Ovary (tissue), 9 donors: ENCODE data around the gene TCIRG1. TPM values are rescaled to one million over a fixed set of nuclear protein-coding genes. Genes with fewer than 3 reads are reported as not detected.

ENCODE experiments used
- DNase-seq, 5 donors: peaks; one replicate each; pipeline ENCODE4 v3.0.0-alpha.2; 2019 to 2020
- H3K27ac ChIP-seq, 2 donors: fragments of 200-600 bp; one replicate each; pipeline versions ENCODE4 v1.5.1 to v1.8.0; 2019 to 2022
- H3K27me3 ChIP-seq: fragments of 200-600 bp; one replicate; pipeline ENCODE4 v1.8.0; 2022
- H3K36me3 ChIP-seq: fragments of 200-600 bp; sonication (generic); one replicate; pipeline ENCODE4 v1.5.1; 2019
- H3K4me1 ChIP-seq: one replicate; pipeline ENCODE4 v1.8.1; 2013; ENCODE audit warnings: mild to moderate bottlenecking, moderate library complexity; ENCODE audit not compliant: insufficient read depth
- H3K4me3 ChIP-seq: fragments of 200-600 bp; sonication (generic); one replicate; pipeline ENCODE4 v1.5.1; 2017
- H3K9me3 ChIP-seq, 2 donors: fragments of 200-600 bp in 1 of 2; sonication (generic) in 1 of 2; one replicate each; pipeline versions ENCODE4 v1.5.1 to v1.8.1; 2013 to 2019; ENCODE audit warnings: mild to moderate bottlenecking in 1 of 2, moderate library complexity in 1 of 2
- CTCF ChIP-seq, 3 donors: fragments of 450-650 bp in 2 of 3; fragments of 200-600 bp in 1 of 3; IDR thresholded peaks; one replicate each; pipeline versions ENCODE4 v1.5.1 to v1.8.0; 2016 to 2022; ENCODE audit warnings: antibody characterized with exemption in 3 of 3, mild to moderate bottlenecking in 1 of 3
- EP300 ChIP-seq: sonication (generic); formaldehyde crosslinking; IDR thresholded peaks from one replicate; pipeline ENCODE4 v1.6.1; 2017; ENCODE audit warnings: antibody characterized with exemption
- POLR2A ChIP-seq: fragments of 450-650 bp; IDR thresholded peaks from one replicate; pipeline ENCODE4 v1.6.1; 2017; ENCODE audit warnings: antibody characterized with exemption, mild to moderate bottlenecking, moderate library complexity
- WGBS, 3 donors: extraction: QIAGEN DNeasy Blood & Tissue Kit in 1 of 3; methylation state at CpG; one replicate each; pipeline versions ENCODE4 v1.1.5 to v1.1.7; 2013 to 2017; 5-methylcytosine and 5-hydroxymethylcytosine counted together
- intact Hi-C, 4 donors: fragments of 100-400 bp; cut with DNase I; formaldehyde crosslinking; loops; one replicate each; pipeline versions ENCODE4 v1.11.0 to v1.15.1; 2022 to 2023
- polyA plus RNA-seq, 2 donors: library from polyadenylated mRNA; stranded (reverse); fragments of 200-250 nt in 1 of 2; fragments of 350-450 nt in 1 of 2; fragmentation: Illumina TruSeq in 1 of 2; extraction: RNeasy Lipid Tissue Mini Kit (QIAGEN cat#74804) in 1 of 2; gene quantifications; one replicate each; pipeline ENCODE4 v1.2.3, GENCODE V29; 2013 to 2014
- total RNA-seq, 7 donors: library from RNA; depleted of rRNA in 2 of 7; stranded (reverse); fragments of >200 nt in 2 of 7; fragmentation: NEBNext Ultra II Directional in 3 of 7; extraction: Animal tissue kit (Norgen Biotek cat#: 25700) in 3 of 7; gene quantifications; one replicate each; pipeline versions ENCODE4 v1.1.0 to v1.2.4, GENCODE V29; 2016 to 2023
- donor health status: DM: no; HTN: no; CAD: no; lungs with moderate emphysema.
- donor health status: DM: no; HTN: no; CAD: no.
- donor health status: Bipolar disorder and iron deficiency.
- donor health status: DM: yes; HTN: yes; CAD: no.
- donor health status: DM: no; HTN: no; CAD: no.
- donor health status: DM: yes; HTN: yes; CAD: no.

Gene TCIRG1
- total and polyA plus RNA-seq, 9 donors, result 2.2 to 109 (median 77.4) TPM

- H3K27ac ChIP-seq, result no peak overlapping the region
- TF ChIP-seq EP300, result no peak
- TF ChIP-seq CTCF (IDR thresholded peaks at IDR 0.05), result no peak
- H3K36me3 ChIP-seq, result no peaks in the 10 kb centered on the region
These were observed 3.6 kb downstream of the TCIRG1 start for GRCh38 chr11:68042219-68043028.

GRCh38 chr11:68043029-68043348, 4.2 kb downstream of the TCIRG1 start:
- DNase-seq, result peak in 1 of 5 donors; percentile 22
- Histone ChIP-seq H3K36me3 (no peaks in the 10 kb centered on the region), H3K27ac (peak overlapping the region in 1 of 2 donors; percentile 30), H3K9me3 (no peaks in the 10 kb centered on the region), H3K27me3 (no peaks in the 10 kb centered on the region), H3K4me3 (no peak overlapping the region), H3K4me1 (peaks cover 10% of the 10 kb centered on the region)
- 49 to 70% (median 66%) methylated on average over 7 to 8 of the region's 8 CpGs for WGBS, 3 donors
- intact Hi-C loops, result loop anchor here in 3 of 4 donors (10.0 kb wide), 3 partner anchors 52 to 162 kb away; no protein-coding TSS in a partner anchor
- no peak for TF ChIP-seq POLR2A
- no peak for TF ChIP-seq EP300
- no peak for TF ChIP-seq CTCF (IDR thresholded peaks at IDR 0.05)

More at GRCh38 chr11:68042219-68043028, 3.6 kb downstream of the TCIRG1 start:
- DNase-seq, result peak in 4 of 5 donors; percentile 21 to 32 (median 24)
- no peaks in the 10 kb centered on the region for H3K9me3 ChIP-seq
- H3K27me3 ChIP-seq, result no peaks in the 10 kb centered on the region
- H3K4me3 ChIP-seq, result no peak overlapping the region
- 76 to 84% (median 78%) methylated on average over 25 to 27 of the region's 27 CpGs for WGBS, 3 donors
- H3K4me1 ChIP-seq, result peaks cover 14% of the 10 kb centered on the region
- intact Hi-C loops, result loop anchor here in 3 of 4 donors (10.0 kb wide), 3 partner anchors 52 to 162 kb away; no protein-coding TSS in a partner anchor

GRCh38 chr11:68043349-68044144, 4.7 kb downstream of the TCIRG1 start:
- no peak for TF ChIP-seq POLR2A
- TF ChIP-seq CTCF (IDR thresholded peaks at IDR 0.05), result no peak
- no peak for TF ChIP-seq EP300
- Histone ChIP-seq H3K27me3 (no peaks in the 10 kb centered on the region), H3K4me3 (no peak overlapping the region), H3K27ac (peak overlapping the region in 1 of 2 donors; percentile 30), H3K4me1 (peaks cover 4% of the 10 kb centered on the region), H3K9me3 (no peaks in the 10 kb centered on the region), H3K36me3 (no peaks in the 10 kb centered on the region)
- DNase-seq, result peak in 3 of 5 donors; percentile 22 to 33 (median 27)
- 73 to 82% (median 80%) methylated on average over 25 to 36 of the region's 36 CpGs for WGBS, 3 donors
- intact Hi-C loops, result loop anchor here in 3 of 4 donors (10.0 kb wide), 3 partner anchors 51 to 161 kb away; no protein-coding TSS in a partner anchor

- no peak overlapping the region for H3K4me3 ChIP-seq
- peak in 3 of 5 donors; percentile 10 to 24 (median 13) for DNase-seq
- H3K9me3 ChIP-seq, result no peaks in the 10 kb centered on the region
- H3K36me3 ChIP-seq, result no peaks in the 10 kb centered on the region
- H3K27ac ChIP-seq, result no peak overlapping the region
- no peaks in the 10 kb centered on the region for H3K27me3 ChIP-seq
- intact Hi-C loops, result loop anchor here in 3 of 4 donors (10.0 kb wide), 3 partner anchors 51 to 161 kb away; no protein-coding TSS in a partner anchor
- WGBS, 3 donors, result 79 to 85% (median 83%) methylated on average over 22 to 24 of the region's 24 CpGs
- TF ChIP-seq CTCF (IDR thresholded peaks at IDR 0.05) (no peak), POLR2A (no peak), EP300 (no peak)
- H3K4me1 ChIP-seq, result peaks cover 2% of the 10 kb centered on the region
These were observed 5.5 kb downstream of the TCIRG1 start for GRCh38 chr11:68044145-68044813.
